Gastrocnemius medialis (tissue), 4 donors: ENCODE data around the gene ALDH8A1. TPM values are rescaled to one million over a fixed set of nuclear protein-coding genes. Genes with fewer than 3 reads are reported as not detected.
"Not testable (repeated sequence)": the region's sequence is repeated elsewhere in the genome, so short reads cannot be mapped to it uniquely, and the experiment has no call there.

Experiments used
- ATAC-seq, 2 donors: fragments of 150-250 bp; one replicate each; pipeline ENCODE4 v1.9.1; 2016
- DNase-seq, 2 donors: peaks; one replicate each; pipeline ENCODE4 v3.0.0-alpha.2; 2019
- H3K27ac ChIP-seq, 4 donors: fragments of 200-600 bp; sonication (generic); 1 replicate in 1 of 4; 2 replicates in 3 of 4; pipeline ENCODE4 v1.5.1; 2016 to 2018; ENCODE audit warnings: mild to moderate bottlenecking in 2 of 4, moderate library complexity in 1 of 4
- H3K27me3 ChIP-seq, 3 donors: fragments of 200-600 bp; sonication (generic) in 2 of 3; 1 replicate in 1 of 3; 2 replicates in 2 of 3; pipeline versions ENCODE4 v1.5.1 to v1.6.0; 2016 to 2019; ENCODE audit warnings: mild to moderate bottlenecking in 1 of 3, moderate library complexity in 1 of 3
- H3K36me3 ChIP-seq, 2 donors: fragments of 200-600 bp; sonication (generic) in 1 of 2; one replicate each; pipeline ENCODE4 v1.5.1; 2017 to 2018
- H3K4me1 ChIP-seq, 2 donors: fragments of 200-600 bp; sonication (generic) in 1 of 2; one replicate each; pipeline ENCODE4 v1.5.1; 2016 to 2017; ENCODE audit warnings: mild to moderate bottlenecking in 2 of 2
- H3K4me3 ChIP-seq, 4 donors: fragments of 200-600 bp; sonication (generic) in 3 of 4; 1 replicate in 1 of 4; 2 replicates in 3 of 4; pipeline ENCODE4 v1.5.1; 2016 to 2019; ENCODE audit warnings: mild to moderate bottlenecking in 2 of 4
- H3K9me3 ChIP-seq, 3 donors: fragments of 200-600 bp; sonication (generic) in 2 of 3; 1 replicate in 1 of 3; 2 replicates in 2 of 3; pipeline ENCODE4 v1.5.1; 2016 to 2019
- POLR2A ChIP-seq, 2 donors: fragments of 450-650 bp; IDR thresholded peaks; one replicate each; pipeline ENCODE4 v1.6.1; 2017; ENCODE audit warnings: antibody characterized with exemption in 2 of 2, mild to moderate bottlenecking in 2 of 2, moderate library complexity in 2 of 2
- in situ Hi-C, 4 donors: fragments of 200-750 bp; cut with MboI; loops; one replicate each; pipeline versions ENCODE4 v1.15.0 to v1.8.0; 2017; ENCODE audit warnings: low sequenced_read_pairs in 4 of 4
- intact Hi-C: fragments of 100-400 bp; cut with DNase I; formaldehyde crosslinking; loops from one replicate; pipeline ENCODE4 v1.15.1; 2023; ENCODE audit warnings: low total_unique reads
- total RNA-seq, 4 donors: library from RNA; depleted of rRNA; stranded (reverse); fragments of >200 nt; gene quantifications; one replicate each; pipeline versions ENCODE4 v1.1.0 to v1.2.3, GENCODE V29; 2016
- TF ChIP-seq, protein P1 (sequence below), 5 experiments: fragments of 450-650 bp in 3 of 5; fragments of 200-600 bp in 2 of 5; sonication (generic) in 2 of 5; IDR thresholded peaks in 4 of 5; conservative IDR thresholded peaks in 1 of 5; 1 replicate in 4 of 5; 2 replicates in 1 of 5; pipeline ENCODE4 v1.5.1; 2016 to 2019; ENCODE audit warnings: antibody characterized with exemption in 5 of 5, mild to moderate bottlenecking in 3 of 5, moderate library complexity in 3 of 5

ALDH8A1 gene
- total RNA-seq, 4 donors from 2014 or later = 0.55 to 2.1 (median 0.58) TPM; not detected in 1

GRCh38 chr6:134903448-134903847 is 46.5 kb downstream of the ALDH8A1 start:
- no peak for TF ChIP-seq POLR2A (IDR thresholded peaks at IDR 0.05)
- TF ChIP-seq, protein P1, sequence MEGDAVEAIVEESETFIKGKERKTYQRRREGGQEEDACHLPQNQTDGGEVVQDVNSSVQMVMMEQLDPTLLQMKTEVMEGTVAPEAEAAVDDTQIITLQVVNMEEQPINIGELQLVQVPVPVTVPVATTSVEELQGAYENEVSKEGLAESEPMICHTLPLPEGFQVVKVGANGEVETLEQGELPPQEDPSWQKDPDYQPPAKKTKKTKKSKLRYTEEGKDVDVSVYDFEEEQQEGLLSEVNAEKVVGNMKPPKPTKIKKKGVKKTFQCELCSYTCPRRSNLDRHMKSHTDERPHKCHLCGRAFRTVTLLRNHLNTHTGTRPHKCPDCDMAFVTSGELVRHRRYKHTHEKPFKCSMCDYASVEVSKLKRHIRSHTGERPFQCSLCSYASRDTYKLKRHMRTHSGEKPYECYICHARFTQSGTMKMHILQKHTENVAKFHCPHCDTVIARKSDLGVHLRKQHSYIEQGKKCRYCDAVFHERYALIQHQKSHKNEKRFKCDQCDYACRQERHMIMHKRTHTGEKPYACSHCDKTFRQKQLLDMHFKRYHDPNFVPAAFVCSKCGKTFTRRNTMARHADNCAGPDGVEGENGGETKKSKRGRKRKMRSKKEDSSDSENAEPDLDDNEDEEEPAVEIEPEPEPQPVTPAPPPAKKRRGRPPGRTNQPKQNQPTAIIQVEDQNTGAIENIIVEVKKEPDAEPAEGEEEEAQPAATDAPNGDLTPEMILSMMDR (IDR thresholded peaks at IDR 0.05 in 4 of 5, conservative IDR thresholded peaks at IDR 0.05 in 1 of 5) = no peak
- intact Hi-C loops (loop anchor here (2.0 to 10.0 kb wide), 5 partner anchors 439 to 1469 kb away; partner anchors contain the start of gene AHI1), in situ Hi-C loops (no loop called here)
- DNase-seq (peak; percentile 58 to 67), ATAC-seq (peak; percentile 93 to 96)
- Histone ChIP-seq H3K27ac (peak overlapping the region; percentile 70 to 90 (median 78)), H3K4me3 (no peak overlapping the region), H3K4me1 (peaks cover 13 to 23% of the 10 kb centered on the region in 2 donors), H3K9me3 (no peaks in the 10 kb centered on the region), H3K27me3 (no peaks in the 10 kb centered on the region), H3K36me3 (no peaks in the 10 kb centered on the region)

GRCh38 chr6:134902936-134903335 is 47.0 kb downstream of the ALDH8A1 start:
- H3K27ac ChIP-seq = peak overlapping the region; percentile 70 to 90 (median 78)
- TF ChIP-seq, protein P1 (IDR thresholded peaks at IDR 0.05 in 4 of 5, conservative IDR thresholded peaks at IDR 0.05 in 1 of 5) = no peak
- TF ChIP-seq POLR2A (IDR thresholded peaks at IDR 0.05) = no peak
- ATAC-seq (peak; percentile 34 to 41), DNase-seq (no peak)
- H3K9me3 ChIP-seq = no peaks in the 10 kb centered on the region
- H3K27me3 ChIP-seq = no peaks in the 10 kb centered on the region
- peaks cover 8 to 22% of the 10 kb centered on the region in 2 donors for H3K4me1 ChIP-seq
- H3K4me3 ChIP-seq = no peak overlapping the region
- in situ Hi-C loops (no loop called here), intact Hi-C loops (loop anchor here (2.0 to 10.0 kb wide), 5 partner anchors 438 to 1468 kb away; partner anchors contain the start of gene AHI1)
- no peaks in the 10 kb centered on the region for H3K36me3 ChIP-seq

DNA sequence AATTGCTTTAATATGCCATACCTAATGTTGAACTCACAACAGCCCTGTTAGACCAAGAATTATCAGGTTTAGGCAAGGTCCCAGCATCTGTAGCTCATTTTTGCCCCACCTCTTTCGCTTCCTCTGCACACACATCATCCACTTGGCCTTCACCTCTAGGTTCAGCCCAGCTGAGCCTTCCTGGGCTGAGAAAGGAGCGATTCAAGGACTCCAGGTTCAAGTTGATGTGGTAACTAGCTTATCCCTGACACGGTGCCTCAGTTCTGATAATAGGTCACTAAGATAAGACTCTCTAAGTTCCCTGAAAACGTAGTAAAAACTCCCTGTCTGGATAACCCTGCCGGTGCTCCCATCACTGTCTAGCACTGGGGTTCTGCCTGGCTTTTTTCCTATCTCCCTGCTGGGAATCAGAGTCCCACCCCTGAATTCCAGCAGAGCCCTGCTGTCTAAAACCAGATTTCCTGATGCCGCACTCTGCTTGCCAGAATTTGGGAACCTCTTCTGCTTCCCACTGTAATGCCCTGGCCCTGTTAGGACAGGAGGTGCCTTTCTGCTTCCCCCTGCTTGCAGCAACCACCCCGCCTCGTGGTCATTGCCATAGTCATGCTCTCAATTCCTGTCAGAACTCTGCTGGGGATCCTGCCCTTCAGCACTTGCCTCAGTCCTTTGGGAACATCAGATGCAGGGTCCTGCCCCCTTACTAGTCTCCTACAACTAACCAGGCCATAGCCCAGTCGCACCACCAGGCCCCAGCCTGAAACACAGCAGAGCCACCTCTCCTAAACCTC is 47.6 kb downstream of the ALDH8A1 start:
- intact Hi-C loops = loop anchor here (2.0 to 10.0 kb wide), 5 partner anchors 437 to 1467 kb away; partner anchors contain the start of gene AHI1
- peaks cover 8 to 22% of the 10 kb centered on the region in 2 donors for H3K4me1 ChIP-seq
- no peaks in the 10 kb centered on the region for H3K36me3 ChIP-seq
- DNase-seq (peak; percentile 20 to 60), ATAC-seq (peak; percentile 14 to 42)
- TF ChIP-seq POLR2A (IDR thresholded peaks at IDR 0.05) = peak in 1 of 2 donors; percentile 36
- TF ChIP-seq, protein P1 (IDR thresholded peaks at IDR 0.05 in 4 of 5, conservative IDR thresholded peaks at IDR 0.05 in 1 of 5) = no peak
- H3K4me3 ChIP-seq = no peak overlapping the region
- H3K9me3 ChIP-seq = no peaks in the 10 kb centered on the region
- peak overlapping the region; percentile 70 to 90 (median 78) for H3K27ac ChIP-seq
- H3K27me3 ChIP-seq = no peaks in the 10 kb centered on the region
- in situ Hi-C loops = no loop called here

- H3K9me3 ChIP-seq = no peaks in the 10 kb centered on the region
- ATAC-seq (no peak), DNase-seq (no peak)
- intact Hi-C loops (no loop called here), in situ Hi-C loops (loop anchor here in 1 of 4 donors (25.0 kb wide), 1 partner anchor 736 kb away; no protein-coding TSS in a partner anchor)
- H3K4me3 ChIP-seq = no peak overlapping the region
- no peaks in the 10 kb centered on the region for H3K36me3 ChIP-seq
- TF ChIP-seq POLR2A (IDR thresholded peaks at IDR 0.05) = no peak
- TF ChIP-seq, protein P1 (IDR thresholded peaks at IDR 0.05 in 4 of 5, conservative IDR thresholded peaks at IDR 0.05 in 1 of 5) = no peak
- H3K27me3 ChIP-seq = no peaks in the 10 kb centered on the region
- H3K4me1 ChIP-seq = peaks cover 8 to 19% of the 10 kb centered on the region in 2 donors
- H3K27ac ChIP-seq = no peak overlapping the region
Measured at GRCh38 chr6:134898575-134898974, 51.3 kb downstream of the ALDH8A1 start.

GRCh38 chr6:134898166-134898565 is 51.7 kb downstream of the ALDH8A1 start:
- H3K27me3 ChIP-seq, H3K4me3 ChIP-seq, H3K36me3 ChIP-seq, H3K9me3 ChIP-seq, ATAC-seq, intact Hi-C loops, DNase-seq, H3K27ac ChIP-seq: not testable (repeated sequence)
- peaks cover 6 to 18% of the 10 kb centered on the region in 2 donors for H3K4me1 ChIP-seq
- in situ Hi-C loops = loop anchor here in 1 of 4 donors (25.0 kb wide), 1 partner anchor 736 kb away; no protein-coding TSS in a partner anchor
